Esophagus muscularis mucosa (tissue), 4 donors: ENCODE measurements around the gene OIP5. TPM values are rescaled to one million over a fixed set of nuclear protein-coding genes. Genes with fewer than 3 reads are reported as not detected.
"Not testable (repeated sequence)": the region's sequence is repeated elsewhere in the genome, so short reads cannot be mapped to it uniquely, and the experiment has no call there.

ENCODE experiments used
- DNase-seq: peaks from one replicate; pipeline ENCODE4 v3.0.0-alpha.2; 2017; ENCODE audit errors: extremely low spot score
- H3K27ac ChIP-seq, 4 donors: fragments of 200-600 bp; sonication (generic); replicated peaks in 1 of 4; 1 replicate in 3 of 4; 2 replicates in 1 of 4; pipeline ENCODE4 v1.5.1; 2016 to 2019; ENCODE audit warnings: mild to moderate bottlenecking in 1 of 4
- H3K27me3 ChIP-seq, 4 donors: fragments of 200-600 bp; sonication (generic); one replicate each; pipeline versions ENCODE4 v1.5.1 to v1.6.0; 2016 to 2019
- H3K36me3 ChIP-seq, 4 donors: fragments of 200-600 bp; sonication (generic); one replicate each; pipeline ENCODE4 v1.5.1; 2016 to 2019
- H3K4me1 ChIP-seq, 4 donors: fragments of 200-600 bp; sonication (generic); one replicate each; pipeline ENCODE4 v1.5.1; 2016 to 2019
- H3K4me3 ChIP-seq, 4 donors: fragments of 200-600 bp; sonication (generic); 1 replicate in 2 of 4; 2 replicates in 2 of 4; pipeline ENCODE4 v1.5.1; 2016 to 2019; ENCODE audit warnings: mild to moderate bottlenecking in 4 of 4, moderate library complexity in 1 of 4
- H3K9me3 ChIP-seq, 4 donors: fragments of 200-600 bp; sonication (generic); 1 replicate in 3 of 4; 2 replicates in 1 of 4; pipeline ENCODE4 v1.5.1; 2016 to 2019
- EP300 ChIP-seq: sonication (generic); formaldehyde crosslinking; IDR thresholded peaks from one replicate; pipeline ENCODE4 v1.6.1; 2017; ENCODE audit warnings: antibody characterized with exemption
- POLR2A ChIP-seq: fragments of 450-650 bp; IDR thresholded peaks from one replicate; pipeline ENCODE4 v1.6.1; 2017; ENCODE audit warnings: antibody characterized with exemption, moderate library complexity, mild to moderate bottlenecking, low read depth
- POLR2AphosphoS5 ChIP-seq, 2 donors: sonication (generic); formaldehyde crosslinking; IDR thresholded peaks; one replicate each; pipeline ENCODE4 v1.6.1; 2017; ENCODE audit warnings: antibody characterized with exemption in 2 of 2
- WGBS: methylation state at CpG from one replicate; pipeline ENCODE4 v1.1.5; 2018; 5-methylcytosine and 5-hydroxymethylcytosine counted together
- intact Hi-C: fragments of 100-400 bp; cut with DNase I; formaldehyde crosslinking; loops from one replicate; pipeline ENCODE4 v1.15.1; 2023
- total RNA-seq, 4 donors: library from RNA; depleted of rRNA; stranded (reverse); fragments of >200 nt; gene quantifications; one replicate each; pipeline versions ENCODE4 v1.1.0 to v1.2.1, GENCODE V29; 2016
- TF ChIP-seq, protein P1 (sequence below), 3 experiments: fragments of 200-600 bp in 2 of 3; fragments of 450-650 bp in 1 of 3; sonication (generic) in 2 of 3; IDR thresholded peaks; one replicate each; pipeline ENCODE4 v1.5.1; 2017 to 2019; ENCODE audit warnings: antibody characterized with exemption in 3 of 3, mild to moderate bottlenecking in 2 of 3, moderate library complexity in 1 of 3

OIP5 gene
- total RNA-seq, 4 donors from 2014 or later, result 0.39 TPM; not detected in 3

DNA sequence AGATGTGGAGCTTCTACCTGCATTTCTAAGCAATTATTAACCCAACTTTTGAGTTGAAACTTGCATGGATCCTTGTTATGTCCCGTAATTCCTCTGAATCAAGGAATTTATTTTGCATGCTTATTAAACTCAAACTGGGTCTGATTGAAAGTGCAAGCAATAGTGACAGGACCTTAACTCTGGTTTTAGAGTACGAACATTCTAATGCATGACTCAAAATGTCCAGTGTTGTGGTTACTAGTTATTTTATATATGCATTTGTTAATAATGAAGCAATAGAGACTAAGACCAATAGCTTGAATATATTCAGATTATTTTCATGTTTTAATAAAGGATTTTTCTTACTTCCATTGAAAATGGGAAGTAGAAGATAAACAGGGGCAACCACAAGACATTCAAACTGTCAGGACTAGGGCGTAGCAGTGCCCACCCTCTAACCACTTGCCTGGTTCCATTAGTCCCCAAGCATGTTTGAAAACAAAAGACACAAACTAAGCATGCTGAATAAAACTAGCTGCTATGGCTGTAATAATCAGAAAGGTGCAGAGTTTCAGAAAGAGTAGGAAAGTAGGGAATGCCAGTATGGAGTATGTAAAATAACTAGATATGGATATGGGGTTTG is 28.1 kb downstream of the OIP5 start:
- 93% methylated on average over 3 of the region's 3 CpGs for WGBS
- no peaks in the 10 kb centered on the region for H3K4me1 ChIP-seq
- intact Hi-C loops, result no loop called here
- H3K27ac ChIP-seq, result no peak overlapping the region
- DNase-seq, result no peak
- H3K27me3 ChIP-seq, result no peaks in the 10 kb centered on the region
- no peak for TF ChIP-seq POLR2A
- TF ChIP-seq POLR2AphosphoS5 (IDR thresholded peaks at IDR 0.05), result no peak
- TF ChIP-seq, protein P1, sequence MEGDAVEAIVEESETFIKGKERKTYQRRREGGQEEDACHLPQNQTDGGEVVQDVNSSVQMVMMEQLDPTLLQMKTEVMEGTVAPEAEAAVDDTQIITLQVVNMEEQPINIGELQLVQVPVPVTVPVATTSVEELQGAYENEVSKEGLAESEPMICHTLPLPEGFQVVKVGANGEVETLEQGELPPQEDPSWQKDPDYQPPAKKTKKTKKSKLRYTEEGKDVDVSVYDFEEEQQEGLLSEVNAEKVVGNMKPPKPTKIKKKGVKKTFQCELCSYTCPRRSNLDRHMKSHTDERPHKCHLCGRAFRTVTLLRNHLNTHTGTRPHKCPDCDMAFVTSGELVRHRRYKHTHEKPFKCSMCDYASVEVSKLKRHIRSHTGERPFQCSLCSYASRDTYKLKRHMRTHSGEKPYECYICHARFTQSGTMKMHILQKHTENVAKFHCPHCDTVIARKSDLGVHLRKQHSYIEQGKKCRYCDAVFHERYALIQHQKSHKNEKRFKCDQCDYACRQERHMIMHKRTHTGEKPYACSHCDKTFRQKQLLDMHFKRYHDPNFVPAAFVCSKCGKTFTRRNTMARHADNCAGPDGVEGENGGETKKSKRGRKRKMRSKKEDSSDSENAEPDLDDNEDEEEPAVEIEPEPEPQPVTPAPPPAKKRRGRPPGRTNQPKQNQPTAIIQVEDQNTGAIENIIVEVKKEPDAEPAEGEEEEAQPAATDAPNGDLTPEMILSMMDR (IDR thresholded peaks at IDR 0.05), result no peak
- TF ChIP-seq EP300, result no peak
- H3K9me3 ChIP-seq, result no peaks in the 10 kb centered on the region
- H3K4me3 ChIP-seq, result no peak overlapping the region
- peaks cover 0 to 15% (median 6%) of the 10 kb centered on the region in 4 donors for H3K36me3 ChIP-seq

DNA sequence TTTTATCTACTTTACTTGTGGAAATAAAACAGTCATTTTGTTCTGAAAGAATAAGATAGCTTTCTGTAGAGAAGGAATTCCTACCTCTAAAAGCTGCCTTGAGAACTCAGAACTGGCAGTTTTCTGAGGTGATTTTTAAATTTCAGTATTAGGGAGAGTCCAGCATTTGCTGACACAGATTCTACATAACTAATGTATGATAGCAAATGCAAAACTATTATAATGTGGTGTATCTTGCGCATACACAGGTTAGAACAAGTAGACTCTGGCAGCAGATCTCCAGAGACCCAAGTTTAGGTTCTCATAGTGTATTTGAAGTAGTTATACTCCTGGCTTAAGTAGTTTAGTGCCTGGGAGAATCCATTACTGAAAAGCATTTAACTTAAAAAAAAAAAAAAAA is 30.8 kb downstream of the OIP5 start:
- no peaks in the 10 kb centered on the region for H3K27me3 ChIP-seq
- no peak for TF ChIP-seq EP300
- TF ChIP-seq POLR2AphosphoS5 (IDR thresholded peaks at IDR 0.05), result no peak
- TF ChIP-seq, protein P1 (IDR thresholded peaks at IDR 0.05), result no peak
- no peak for TF ChIP-seq POLR2A
- H3K36me3 ChIP-seq, result peaks cover 21 to 40% (median 32%) of the 10 kb centered on the region in 4 donors
- WGBS, result 88% methylated on average over 1 of the region's 1 CpG
- H3K4me3 ChIP-seq, result no peak overlapping the region
- DNase-seq, result no peak
- H3K27ac ChIP-seq, result no peak overlapping the region
- H3K4me1 ChIP-seq, result no peaks in the 10 kb centered on the region
- intact Hi-C loops, result no loop called here
- no peaks in the 10 kb centered on the region for H3K9me3 ChIP-seq

DNA sequence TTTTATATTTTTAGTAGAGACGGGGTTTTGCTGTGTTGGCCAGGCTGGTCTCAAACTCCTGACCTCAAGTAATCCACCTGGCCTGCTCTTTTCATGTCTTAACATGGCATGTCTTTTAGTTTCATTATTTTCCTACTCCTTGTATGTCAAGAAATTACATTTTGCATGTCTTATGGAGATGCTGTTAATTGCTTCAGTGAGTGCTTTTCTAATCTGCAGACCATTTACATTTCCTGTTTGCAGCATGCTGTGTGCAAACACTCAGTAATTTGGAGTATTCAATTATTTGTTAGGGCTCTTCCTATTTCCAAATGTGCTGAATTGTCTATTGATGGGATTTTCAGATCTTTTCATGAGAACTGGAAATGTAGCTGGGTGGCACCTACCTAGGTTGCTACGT is 31.3 kb downstream of the OIP5 start:
- H3K4me3 ChIP-seq, H3K27ac ChIP-seq, H3K4me1 ChIP-seq, DNase-seq, H3K9me3 ChIP-seq, H3K27me3 ChIP-seq, intact Hi-C loops: not testable (repeated sequence)
- WGBS, result 97% methylated on average over 2 of the region's 2 CpGs
- peaks cover 21 to 41% (median 36%) of the 10 kb centered on the region in 4 donors for H3K36me3 ChIP-seq

DNA sequence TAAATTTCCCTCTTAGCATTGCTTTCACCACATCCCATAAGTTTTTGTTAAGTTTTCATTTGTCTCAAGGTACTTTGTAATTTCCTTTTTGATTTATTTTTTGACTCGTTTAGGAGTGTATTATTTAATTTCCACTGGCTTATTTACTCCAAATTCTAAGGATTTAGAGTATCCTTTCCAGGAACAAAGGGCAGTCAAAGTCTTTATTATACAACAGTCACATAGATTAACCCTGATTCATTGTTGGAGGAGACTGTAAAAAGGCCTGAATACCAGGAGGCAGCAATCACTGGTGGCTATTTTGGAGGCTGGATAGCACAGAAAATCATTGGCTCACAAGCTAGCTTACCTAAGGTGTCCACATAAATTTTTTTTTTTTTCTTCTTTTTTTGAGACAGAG is 39.9 kb downstream of the OIP5 start:
- Histone ChIP-seq H3K4me1 (peaks cover 10 to 22% (median 12%) of the 10 kb centered on the region in 4 donors), H3K27me3 (no peaks in the 10 kb centered on the region), H3K9me3 (no peaks in the 10 kb centered on the region), H3K4me3 (no peak overlapping the region), H3K27ac (no peak overlapping the region), H3K36me3 (peaks cover 13 to 83% (median 47%) of the 10 kb centered on the region in 4 donors)
- intact Hi-C loops, result no loop called here
- TF ChIP-seq POLR2AphosphoS5 (IDR thresholded peaks at IDR 0.05), result no peak
- TF ChIP-seq POLR2A, result no peak
- TF ChIP-seq, protein P1 (IDR thresholded peaks at IDR 0.05), result no peak
- TF ChIP-seq EP300, result no peak
- WGBS, result 56% methylated on average over 1 of the region's 1 CpG
- no peak for DNase-seq

DNA sequence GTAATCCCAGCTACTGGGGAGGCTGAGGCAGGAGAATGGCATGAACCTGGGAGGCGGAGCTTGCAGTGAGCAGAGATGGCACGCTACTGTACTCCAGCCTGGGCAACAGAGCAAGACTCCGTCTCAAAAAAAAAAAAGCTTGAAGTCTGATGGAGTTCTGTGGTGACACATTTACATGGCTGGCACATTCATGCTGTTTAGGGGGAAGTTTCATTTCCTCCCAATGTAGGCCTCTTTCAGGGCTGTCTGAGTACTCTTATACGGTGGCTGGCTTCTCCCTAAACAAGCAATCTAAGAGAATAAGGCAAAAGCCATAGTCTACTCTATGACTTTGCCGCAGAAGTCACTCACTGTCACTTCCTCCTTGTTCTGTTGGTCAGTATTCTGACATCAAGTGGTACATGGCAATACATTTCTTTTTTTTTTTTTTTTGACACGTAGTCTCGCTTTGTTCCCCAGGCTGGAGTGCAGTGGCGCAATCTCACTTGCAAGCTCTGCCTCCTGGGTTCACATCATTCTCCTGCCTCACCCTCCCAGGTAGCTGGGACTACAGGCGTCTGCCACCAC is 41.2 kb downstream of the OIP5 start:
- H3K27ac ChIP-seq, result no peak overlapping the region
- peaks cover 16 to 32% (median 25%) of the 10 kb centered on the region in 4 donors for H3K4me1 ChIP-seq
- 76% methylated on average over 9 of the region's 9 CpGs for WGBS
- H3K4me3 ChIP-seq, result no peak overlapping the region
- DNase-seq, result no peak
- H3K36me3 ChIP-seq, result peaks cover 18 to 87% (median 48%) of the 10 kb centered on the region in 4 donors
- TF ChIP-seq POLR2AphosphoS5 (IDR thresholded peaks at IDR 0.05) (no peak), EP300 (no peak), POLR2A (no peak)
- TF ChIP-seq, protein P1 (IDR thresholded peaks at IDR 0.05), result no peak
- H3K9me3 ChIP-seq, result no peaks in the 10 kb centered on the region
- intact Hi-C loops, result no loop called here
- no peaks in the 10 kb centered on the region for H3K27me3 ChIP-seq
